HEK293 (cell line): ENCODE results near the gene PARD3B.

Source experiments
- BCL11B ChIP-seq: fragments of 450-650 bp; formaldehyde crosslinking; IDR thresholded peaks from 2 replicates; pipeline ENCODE4 v1.5.1; 2016; ENCODE audit warnings: low read depth, missing biosample characterization, missing genetic modification characterization
- ELK4 ChIP-seq: IDR thresholded peaks from 2 replicates; pipeline ENCODE4 v1.6.1; 2011; ENCODE audit warnings: mild to moderate bottlenecking, low read depth, low read length, borderline replicate concordance
- GLIS2 ChIP-seq: fragments of 450-650 bp; formaldehyde crosslinking; IDR thresholded peaks from 2 replicates; pipeline ENCODE4 v1.5.1; 2016; ENCODE audit warnings: missing biosample characterization, missing genetic modification characterization
- HOXD13 ChIP-seq: sonication (generic); formaldehyde crosslinking; IDR thresholded peaks from 2 replicates; pipeline ENCODE4 v1.8.0; 2022; ENCODE audit warnings: missing genetic modification reagents, borderline replicate concordance
- OSR2 ChIP-seq: fragments of 450-650 bp; formaldehyde crosslinking; IDR thresholded peaks from 2 replicates; pipeline ENCODE4 v1.5.1; 2016; ENCODE audit warnings: missing biosample characterization, missing genetic modification characterization
- ZBTB20 ChIP-seq: fragments of 450-650 bp; formaldehyde crosslinking; IDR thresholded peaks from 2 replicates; pipeline ENCODE4 v1.5.1; 2016; ENCODE audit warnings: missing biosample characterization, missing genetic modification characterization
- ZFP3 ChIP-seq: fragments of 450-650 bp; formaldehyde crosslinking; IDR thresholded peaks from 2 replicates; pipeline ENCODE4 v1.5.1; 2016; ENCODE audit warnings: low read depth, missing biosample characterization, missing genetic modification characterization
- ZIC2 ChIP-seq: fragments of 450-650 bp; formaldehyde crosslinking; IDR thresholded peaks from 2 replicates; pipeline ENCODE4 v1.5.1; 2016; ENCODE audit warnings: missing biosample characterization, missing genetic modification characterization
- ZNF10 ChIP-seq: fragments of 450-650 bp; formaldehyde crosslinking; IDR thresholded peaks from 2 replicates; pipeline ENCODE4 v1.5.1; 2017; ENCODE audit warnings: missing biosample characterization, missing genetic modification characterization
- ZNF112 ChIP-seq: fragments of 450-650 bp; formaldehyde crosslinking; IDR thresholded peaks from 2 replicates; pipeline ENCODE4 v1.5.0; 2017; ENCODE audit warnings: missing biosample characterization, missing genetic modification characterization
- ZNF292 ChIP-seq: fragments of 450-650 bp; formaldehyde crosslinking; IDR thresholded peaks from 2 replicates; pipeline ENCODE4 v1.5.1; 2016; ENCODE audit warnings: low read depth, missing biosample characterization, missing genetic modification characterization, borderline replicate concordance
- ZNF341 ChIP-seq: fragments of 450-650 bp; formaldehyde crosslinking; IDR thresholded peaks from 2 replicates; pipeline ENCODE4; 2016; ENCODE audit warnings: low read depth, missing biosample characterization, missing genetic modification characterization
- ZNF350 ChIP-seq: fragments of 450-650 bp; formaldehyde crosslinking; IDR thresholded peaks from 2 replicates; pipeline ENCODE4 v1.5.0; 2017; ENCODE audit warnings: missing biosample characterization, mild to moderate bottlenecking, missing genetic modification characterization
- ZNF391 ChIP-seq: fragments of 450-650 bp; formaldehyde crosslinking; IDR thresholded peaks from 2 replicates; pipeline ENCODE4 v1.5.1; 2016; ENCODE audit warnings: low read depth, missing biosample characterization, missing genetic modification characterization, borderline replicate concordance
- ZNF404 ChIP-seq: fragments of 450-650 bp; formaldehyde crosslinking; IDR thresholded peaks from 2 replicates; pipeline ENCODE4 v1.5.1; 2017; ENCODE audit warnings: missing biosample characterization, missing genetic modification characterization
- ZNF521 ChIP-seq: fragments of 450-650 bp; formaldehyde crosslinking; IDR thresholded peaks from 2 replicates; pipeline ENCODE4 v1.5.1; 2017; ENCODE audit warnings: missing biosample characterization, mild to moderate bottlenecking, missing genetic modification characterization
- ZNF529 ChIP-seq: fragments of 450-650 bp; formaldehyde crosslinking; IDR thresholded peaks from 2 replicates; pipeline ENCODE4 v1.5.1; 2017; ENCODE audit warnings: missing genetic modification characterization, missing biosample characterization; ENCODE audit not compliant: insufficient replicate concordance
- ZNF585B ChIP-seq: fragments of 450-650 bp; formaldehyde crosslinking; IDR thresholded peaks from 2 replicates; pipeline ENCODE4 v1.5.1; 2016; ENCODE audit warnings: missing biosample characterization, missing genetic modification characterization
- ZNF600 ChIP-seq: fragments of 450-650 bp; formaldehyde crosslinking; IDR thresholded peaks from 2 replicates; pipeline ENCODE4 v1.5.1; 2016; ENCODE audit warnings: missing biosample characterization, missing genetic modification characterization
- ZNF654 ChIP-seq: fragments of 450-650 bp; formaldehyde crosslinking; IDR thresholded peaks from 2 replicates; pipeline ENCODE4 v1.5.1; 2016; ENCODE audit warnings: low read depth, missing biosample characterization, missing genetic modification characterization
- ZNF658 ChIP-seq: fragments of 450-650 bp; formaldehyde crosslinking; IDR thresholded peaks from 2 replicates; pipeline ENCODE4; 2016; ENCODE audit warnings: missing biosample characterization, missing genetic modification characterization
- ZSCAN23 ChIP-seq: fragments of 450-650 bp; formaldehyde crosslinking; IDR thresholded peaks from 2 replicates; pipeline ENCODE4 v1.5.1; 2016; ENCODE audit warnings: missing biosample characterization, missing genetic modification characterization
- TF ChIP-seq, protein P1 (sequence below): fragments of 450-650 bp; formaldehyde crosslinking; IDR thresholded peaks from 2 replicates; pipeline ENCODE4; 2016; ENCODE audit warnings: missing biosample characterization, missing genetic modification characterization
- TF ChIP-seq, protein P2 (sequence below): fragments of 450-650 bp; formaldehyde crosslinking; IDR thresholded peaks from 2 replicates; pipeline ENCODE4 v1.5.1; 2016; ENCODE audit warnings: missing biosample characterization, missing genetic modification characterization
- TF ChIP-seq, protein P3 (sequence below): fragments of 450-650 bp; formaldehyde crosslinking; IDR thresholded peaks from 2 replicates; pipeline ENCODE4 v1.5.0; 2017; ENCODE audit warnings: missing biosample characterization, missing genetic modification characterization, borderline replicate concordance
- TF ChIP-seq, protein P4 (sequence below): fragments of 450-650 bp; formaldehyde crosslinking; IDR thresholded peaks from 2 replicates; pipeline ENCODE4 v1.5.1; 2016; ENCODE audit warnings: missing biosample characterization, missing genetic modification characterization
- TF ChIP-seq, protein P5 (sequence below): fragments of 450-650 bp; formaldehyde crosslinking; IDR thresholded peaks from 2 replicates; pipeline ENCODE4 v1.5.1; 2017; ENCODE audit warnings: missing biosample characterization, missing genetic modification characterization
- TF ChIP-seq, protein P6 (sequence below): fragments of 450-650 bp; formaldehyde crosslinking; IDR thresholded peaks from 2 replicates; pipeline ENCODE4 v1.5.1; 2016; ENCODE audit warnings: missing biosample characterization, missing genetic modification characterization, low read depth

The PARD3B gene

GRCh38 chr2:205280596-205281236 is 735.4 kb downstream of the PARD3B start (continued):
- no peak for TF ChIP-seq ZNF350 (tag by site-specific recombination)
- TF ChIP-seq, protein P1, sequence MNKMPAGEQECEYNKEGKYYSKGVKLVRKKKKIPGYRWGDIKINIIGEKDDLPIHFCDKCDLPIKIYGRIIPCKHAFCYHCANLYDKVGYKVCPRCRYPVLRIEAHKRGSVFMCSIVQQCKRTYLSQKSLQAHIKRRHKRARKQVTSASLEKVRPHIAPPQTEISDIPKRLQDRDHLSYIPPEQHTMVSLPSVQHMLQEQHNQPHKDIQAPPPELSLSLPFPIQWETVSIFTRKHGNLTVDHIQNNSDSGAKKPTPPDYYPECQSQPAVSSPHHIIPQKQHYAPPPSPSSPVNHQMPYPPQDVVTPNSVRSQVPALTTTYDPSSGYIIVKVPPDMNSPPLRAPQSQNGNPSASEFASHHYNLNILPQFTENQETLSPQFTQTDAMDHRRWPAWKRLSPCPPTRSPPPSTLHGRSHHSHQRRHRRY, result no peak
- no peak for TF ChIP-seq ZNF654 (tag by site-specific recombination)
- TF ChIP-seq, protein P2, sequence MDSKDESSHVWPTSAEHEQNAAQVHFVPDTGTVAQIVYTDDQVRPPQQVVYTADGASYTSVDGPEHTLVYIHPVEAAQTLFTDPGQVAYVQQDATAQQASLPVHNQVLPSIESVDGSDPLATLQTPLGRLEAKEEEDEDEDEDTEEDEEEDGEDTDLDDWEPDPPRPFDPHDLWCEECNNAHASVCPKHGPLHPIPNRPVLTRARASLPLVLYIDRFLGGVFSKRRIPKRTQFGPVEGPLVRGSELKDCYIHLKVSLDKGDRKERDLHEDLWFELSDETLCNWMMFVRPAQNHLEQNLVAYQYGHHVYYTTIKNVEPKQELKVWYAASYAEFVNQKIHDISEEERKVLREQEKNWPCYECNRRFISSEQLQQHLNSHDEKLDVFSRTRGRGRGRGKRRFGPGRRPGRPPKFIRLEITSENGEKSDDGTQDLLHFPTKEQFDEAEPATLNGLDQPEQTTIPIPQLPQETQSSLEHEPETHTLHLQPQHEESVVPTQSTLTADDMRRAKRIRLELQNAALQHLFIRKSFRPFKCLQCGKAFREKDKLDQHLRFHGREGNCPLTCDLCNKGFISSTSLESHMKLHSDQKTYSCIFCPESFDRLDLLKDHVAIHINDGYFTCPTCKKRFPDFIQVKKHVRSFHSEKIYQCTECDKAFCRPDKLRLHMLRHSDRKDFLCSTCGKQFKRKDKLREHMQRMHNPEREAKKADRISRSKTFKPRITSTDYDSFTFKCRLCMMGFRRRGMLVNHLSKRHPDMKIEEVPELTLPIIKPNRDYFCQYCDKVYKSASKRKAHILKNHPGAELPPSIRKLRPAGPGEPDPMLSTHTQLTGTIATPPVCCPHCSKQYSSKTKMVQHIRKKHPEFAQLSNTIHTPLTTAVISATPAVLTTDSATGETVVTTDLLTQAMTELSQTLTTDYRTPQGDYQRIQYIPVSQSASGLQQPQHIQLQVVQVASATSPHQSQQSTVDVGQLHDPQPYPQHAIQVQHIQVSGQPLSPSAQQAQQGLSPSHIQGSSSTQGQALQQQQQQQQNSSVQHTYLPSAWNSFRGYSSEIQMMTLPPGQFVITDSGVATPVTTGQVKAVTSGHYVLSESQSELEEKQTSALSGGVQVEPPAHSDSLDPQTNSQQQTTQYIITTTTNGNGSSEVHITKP, result peak; percentile 9; the same call in 1 of the 2 replicates
- TF ChIP-seq, protein P3, sequence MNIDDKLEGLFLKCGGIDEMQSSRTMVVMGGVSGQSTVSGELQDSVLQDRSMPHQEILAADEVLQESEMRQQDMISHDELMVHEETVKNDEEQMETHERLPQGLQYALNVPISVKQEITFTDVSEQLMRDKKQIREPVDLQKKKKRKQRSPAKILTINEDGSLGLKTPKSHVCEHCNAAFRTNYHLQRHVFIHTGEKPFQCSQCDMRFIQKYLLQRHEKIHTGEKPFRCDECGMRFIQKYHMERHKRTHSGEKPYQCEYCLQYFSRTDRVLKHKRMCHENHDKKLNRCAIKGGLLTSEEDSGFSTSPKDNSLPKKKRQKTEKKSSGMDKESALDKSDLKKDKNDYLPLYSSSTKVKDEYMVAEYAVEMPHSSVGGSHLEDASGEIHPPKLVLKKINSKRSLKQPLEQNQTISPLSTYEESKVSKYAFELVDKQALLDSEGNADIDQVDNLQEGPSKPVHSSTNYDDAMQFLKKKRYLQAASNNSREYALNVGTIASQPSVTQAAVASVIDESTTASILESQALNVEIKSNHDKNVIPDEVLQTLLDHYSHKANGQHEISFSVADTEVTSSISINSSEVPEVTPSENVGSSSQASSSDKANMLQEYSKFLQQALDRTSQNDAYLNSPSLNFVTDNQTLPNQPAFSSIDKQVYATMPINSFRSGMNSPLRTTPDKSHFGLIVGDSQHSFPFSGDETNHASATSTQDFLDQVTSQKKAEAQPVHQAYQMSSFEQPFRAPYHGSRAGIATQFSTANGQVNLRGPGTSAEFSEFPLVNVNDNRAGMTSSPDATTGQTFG (tag by site-specific recombination), result no peak
- TF ChIP-seq OSR2 (tag by site-specific recombination), result peak; percentile 95
- TF ChIP-seq, protein P4, sequence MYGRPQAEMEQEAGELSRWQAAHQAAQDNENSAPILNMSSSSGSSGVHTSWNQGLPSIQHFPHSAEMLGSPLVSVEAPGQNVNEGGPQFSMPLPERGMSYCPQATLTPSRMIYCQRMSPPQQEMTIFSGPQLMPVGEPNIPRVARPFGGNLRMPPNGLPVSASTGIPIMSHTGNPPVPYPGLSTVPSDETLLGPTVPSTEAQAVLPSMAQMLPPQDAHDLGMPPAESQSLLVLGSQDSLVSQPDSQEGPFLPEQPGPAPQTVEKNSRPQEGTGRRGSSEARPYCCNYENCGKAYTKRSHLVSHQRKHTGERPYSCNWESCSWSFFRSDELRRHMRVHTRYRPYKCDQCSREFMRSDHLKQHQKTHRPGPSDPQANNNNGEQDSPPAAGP (tag by site-specific recombination), result no peak
- TF ChIP-seq HOXD13 (CRISPR knock-in tag), result no peak
- TF ChIP-seq ZNF10 (tag by site-specific recombination), result no peak
- TF ChIP-seq ZNF404, result no peak
- TF ChIP-seq, protein P5, sequence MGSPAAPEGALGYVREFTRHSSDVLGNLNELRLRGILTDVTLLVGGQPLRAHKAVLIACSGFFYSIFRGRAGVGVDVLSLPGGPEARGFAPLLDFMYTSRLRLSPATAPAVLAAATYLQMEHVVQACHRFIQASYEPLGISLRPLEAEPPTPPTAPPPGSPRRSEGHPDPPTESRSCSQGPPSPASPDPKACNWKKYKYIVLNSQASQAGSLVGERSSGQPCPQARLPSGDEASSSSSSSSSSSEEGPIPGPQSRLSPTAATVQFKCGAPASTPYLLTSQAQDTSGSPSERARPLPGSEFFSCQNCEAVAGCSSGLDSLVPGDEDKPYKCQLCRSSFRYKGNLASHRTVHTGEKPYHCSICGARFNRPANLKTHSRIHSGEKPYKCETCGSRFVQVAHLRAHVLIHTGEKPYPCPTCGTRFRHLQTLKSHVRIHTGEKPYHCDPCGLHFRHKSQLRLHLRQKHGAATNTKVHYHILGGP, result peak; percentile 75; the same call in 1 of the 2 replicates
- TF ChIP-seq ZNF529 (tag by site-specific recombination), result no peak
- no peak for TF ChIP-seq ZNF585B (tag by site-specific recombination)
- no peak for TF ChIP-seq ZNF600
- TF ChIP-seq ZSCAN23 (tag by site-specific recombination), result no peak
- no peak for TF ChIP-seq ZNF521
- TF ChIP-seq ZFP3 (tag by site-specific recombination), result no peak
- no peak for TF ChIP-seq ZNF112 (tag by site-specific recombination)
- TF ChIP-seq ZIC2 (tag by site-specific recombination), result no peak
- no peak for TF ChIP-seq ZNF658 (tag by site-specific recombination)
- no peak for TF ChIP-seq BCL11B (tag by site-specific recombination)
- 0 out of 2 replicates have a peak, but pooled peaks have one; percentile 22 for TF ChIP-seq ZNF341
- TF ChIP-seq GLIS2 (tag by site-specific recombination), result no peak
- TF ChIP-seq ZNF391 (tag by site-specific recombination), result 0 out of 2 replicates have a peak, but pooled peaks have one; percentile 26
- TF ChIP-seq, protein P6, sequence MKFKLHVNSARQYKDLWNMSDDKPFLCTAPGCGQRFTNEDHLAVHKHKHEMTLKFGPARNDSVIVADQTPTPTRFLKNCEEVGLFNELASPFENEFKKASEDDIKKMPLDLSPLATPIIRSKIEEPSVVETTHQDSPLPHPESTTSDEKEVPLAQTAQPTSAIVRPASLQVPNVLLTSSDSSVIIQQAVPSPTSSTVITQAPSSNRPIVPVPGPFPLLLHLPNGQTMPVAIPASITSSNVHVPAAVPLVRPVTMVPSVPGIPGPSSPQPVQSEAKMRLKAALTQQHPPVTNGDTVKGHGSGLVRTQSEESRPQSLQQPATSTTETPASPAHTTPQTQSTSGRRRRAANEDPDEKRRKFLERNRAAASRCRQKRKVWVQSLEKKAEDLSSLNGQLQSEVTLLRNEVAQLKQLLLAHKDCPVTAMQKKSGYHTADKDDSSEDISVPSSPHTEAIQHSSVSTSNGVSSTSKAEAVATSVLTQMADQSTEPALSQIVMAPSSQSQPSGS (tag by site-specific recombination), result no peak
- no peak for TF ChIP-seq ELK4
- no peak for TF ChIP-seq ZBTB20 (tag by site-specific recombination)
- no peak for TF ChIP-seq ZNF292
